GM12878 (cell line): ENCODE results near the gene SMAD2. TPM values are rescaled to one million over a fixed set of nuclear protein-coding genes. Genes with fewer than 3 reads are reported as not detected.

Experiments used
- ATAC-seq: fragments of 200-7000 bp; cut with Tn5 transposase; 3 replicates; pipeline ENCODE4 v1.9.1; 2020; ENCODE audit warnings: mild to moderate bottlenecking, moderate library complexity
- BruUV-seq: library from RNA; stranded (reverse); fragments of 400-500 nt; replicated peaks from 2 replicates; lab custom pipeline; 2021; lab: Mats Ljungman, UMichigan
- CTCF ChIA-PET: fragments of 300-600 bp; sonication (Branson Sonifier 250); formaldehyde crosslinking; extraction: SDS; loops from one replicate; lab custom pipeline; 2021; ENCODE audit warnings: inconsistent platforms; lab: Yijun Ruan, JAX
- POLR2A ChIA-PET: fragments of 350-600 bp; formaldehyde crosslinking; extraction: SDS; loops from one replicate; lab custom pipeline; 2021; ENCODE audit warnings: inconsistent platforms; lab: Charles Lee
- RAD21 ChIA-PET: fragments of 300-600 bp; sonication (Branson Sonifier 250); formaldehyde crosslinking; loops from one replicate; lab custom pipeline; 2023; ENCODE audit warnings: antibody characterized with exemption; ENCODE audit not compliant: unreplicated experiment; lab: Charles Lee
- SMC1A ChIA-PET: fragments of 300-600 bp; sonication (Branson Sonifier 250); formaldehyde crosslinking; loops from one replicate; lab custom pipeline; 2023; ENCODE audit not compliant: unreplicated experiment, uncharacterized antibody; lab: Charles Lee
- DNase-seq: peaks from one replicate; pipeline ENCODE4 v3.0.0-alpha.2; 2011; ENCODE audit warnings: low read depth, low spot score
- FAIRE-seq: peaks from 3 replicates; lab custom pipeline; 2011; peaks lifted over from hg19 to GRCh38; lab: Jason Lieb, UNC
- H2AFZ ChIP-seq: 2 replicates; pipeline ENCODE4 v1.6.0; 2011; ENCODE audit warnings: low read depth, low read length, control low read depth; ENCODE audit not compliant: control insufficient read depth
- H3K27ac ChIP-seq: 2 replicates; pipeline ENCODE4 v1.5.1; 2011; ENCODE audit warnings: control low read depth; ENCODE audit not compliant: control insufficient read depth, insufficient read depth
- H3K27me3 ChIP-seq, 2 experiments: replicated peaks in 1 of 2; 2 replicates each; pipeline versions ENCODE4 v1.6.0 to v1.6.1; 2011; ENCODE audit warnings: low read length in 1 of 2; ENCODE audit not compliant: control insufficient read depth in 2 of 2, insufficient read depth in 2 of 2
- H3K36me3 ChIP-seq, 2 experiments: 2 replicates each; pipeline ENCODE4 v1.5.1; 2011; ENCODE audit warnings: low read length in 1 of 2; ENCODE audit not compliant: control insufficient read depth in 2 of 2, insufficient read depth in 2 of 2
- H3K4me1 ChIP-seq: 2 replicates; pipeline ENCODE4 v1.6.1; 2011; ENCODE audit warnings: mild to moderate bottlenecking, low read length, moderate library complexity, mixed read lengths; ENCODE audit not compliant: control insufficient read depth, insufficient read depth
- H3K4me2 ChIP-seq: 2 replicates; pipeline ENCODE4 v1.6.0; 2011; ENCODE audit warnings: control low read depth; ENCODE audit not compliant: control insufficient read depth, insufficient read depth
- H3K4me3 ChIP-seq: fragments of 200-600 bp; sonication (generic); 2 replicates; pipeline ENCODE4 v1.5.1; 2016
- H3K79me2 ChIP-seq: 2 replicates; pipeline ENCODE4 v1.6.0; 2011; ENCODE audit warnings: low read length; ENCODE audit not compliant: control insufficient read depth, insufficient read depth
- H3K9ac ChIP-seq: 2 replicates; pipeline ENCODE4 v1.8.0; 2011; ENCODE audit warnings: low read length, control low read depth, mixed read lengths; ENCODE audit not compliant: control insufficient read depth, insufficient read depth
- H3K9me3 ChIP-seq: replicated peaks from 3 replicates; pipeline ENCODE4 v1.5.1; 2011; ENCODE audit warnings: mild to moderate bottlenecking, low read length; ENCODE audit not compliant: control insufficient read depth, insufficient read depth
- H4K20me1 ChIP-seq: 2 replicates; pipeline ENCODE4 v1.6.0; 2011; ENCODE audit not compliant: control insufficient read depth, insufficient read depth
- BACH1 ChIP-seq: fragments of 450-650 bp; IDR thresholded peaks from 2 replicates; pipeline ENCODE4 v1.6.1; 2017; ENCODE audit warnings: mild to moderate bottlenecking, borderline replicate concordance
- CBX3 ChIP-seq: fragments of 200-600 bp; sonication (generic); IDR thresholded peaks from 2 replicates; pipeline ENCODE4 v1.6.1; 2016; ENCODE audit warnings: low read depth, borderline replicate concordance
- EGR1 ChIP-seq, 2 experiments: IDR thresholded peaks; 1 replicate in 1 of 2; 2 replicates in 1 of 2; pipeline ENCODE4 v1.6.1; 2011 to 2012; ENCODE audit warnings: low read depth in 2 of 2, low read length in 2 of 2, borderline replicate concordance in 1 of 2, mild to moderate bottlenecking in 1 of 2, moderate library complexity in 1 of 2
- EP300 ChIP-seq, 2 experiments: fragments of 150-350 bp in 1 of 2; IDR thresholded peaks; 2 replicates each; pipeline ENCODE4 v1.6.1; 2011 to 2012; ENCODE audit warnings: low read depth in 2 of 2, low read length in 2 of 2, borderline replicate concordance in 1 of 2, improper control_type of control experiment in 1 of 2, inconsistent platforms in 1 of 2; ENCODE audit not compliant: control insufficient read depth in 1 of 2
- MEF2B ChIP-seq: fragments of 450-650 bp; IDR thresholded peaks from 2 replicates; pipeline ENCODE4 v1.6.1; 2018; ENCODE audit warnings: mild to moderate bottlenecking, moderate library complexity; ENCODE audit not compliant: partially characterized antibody, poor library complexity, severe bottlenecking
- NR2C1 ChIP-seq: fragments of 450-650 bp; IDR thresholded peaks from 2 replicates; pipeline ENCODE4 v1.6.1; 2017; ENCODE audit warnings: antibody characterized with exemption, mild to moderate bottlenecking, moderate library complexity
- NRF1 ChIP-seq: conservative IDR thresholded peaks from 2 replicates; pipeline ENCODE4 v1.6.1; 2011; ENCODE audit warnings: mild to moderate bottlenecking, low read depth, low read length, improper control_type of control experiment
- SIN3A ChIP-seq: IDR thresholded peaks from 2 replicates; pipeline ENCODE4 v1.6.1; 2012; ENCODE audit warnings: low read depth, low read length, improper control_type of control experiment
- TARDBP ChIP-seq: IDR thresholded peaks from 2 replicates; pipeline ENCODE4 v1.6.1; 2016; ENCODE audit warnings: borderline replicate concordance
- WGBS: methylation state at CpG from one replicate; pipeline ENCODE4 v1.1.6; 2016; ENCODE audit warnings: low lambda C conversion rate; ENCODE audit not compliant: insufficient replicate concordance, insufficient coverage; ENCODE audit errors: missing lambda C conversion rate; 5-methylcytosine and 5-hydroxymethylcytosine counted together
- in situ Hi-C: fragments of 300-500 bp; cut with MboI; formaldehyde crosslinking; loops from 9 replicates; pipeline ENCODE4 v1.14.3; 2018; ENCODE audit warnings: mixed read lengths
- intact Hi-C: fragments of 100-400 bp; cut with micrococcal nuclease; formaldehyde crosslinking; loops from one replicate; pipeline ENCODE4 v1.14.2; 2022; ENCODE audit not compliant: unreplicated experiment
- polyA plus RNA-seq, 11 experiments: library from polyadenylated mRNA; depleted of rRNA in 4 of 11; unstranded in 6 of 11; stranded (reverse) in 5 of 11; fragments of >200 nt; fragmentation: Nextera tagmentation in 4 of 11; fragmentation: Illumina TruSeq in 1 of 11; extraction: Ambion mirVana in 4 of 11; extraction: Trizol in 1 of 11; gene quantifications; 1 replicate in 1 of 11; 2 replicates in 10 of 11; pipeline versions ENCODE4 v1.2.1 to v1.2.3, GENCODE V29; 2011 to 2016; ENCODE audit warnings: inconsistent platforms in 2 of 11, missing spikeins in 2 of 11, low read depth in 1 of 11
- total RNA-seq, 4 experiments: library from RNA; depleted of rRNA in 3 of 4; stranded (reverse); fragments of >200 nt in 3 of 4; fragmentation: Illumina TruSeq in 1 of 4; extraction: Trizol in 1 of 4; gene quantifications; 2 replicates each; pipeline versions ENCODE4 v1.2.1 to v1.2.3, GENCODE V29; 2013 to 2021
- TF ChIP-seq, protein P1 (sequence below): IDR thresholded peaks from 2 replicates; pipeline ENCODE4 v1.6.1; 2011; ENCODE audit warnings: borderline replicate concordance, low read depth, mild to moderate bottlenecking, moderate library complexity, low read length; ENCODE audit not compliant: insufficient read depth, poor library complexity, severe bottlenecking
- TF ChIP-seq, protein P2 (sequence below): fragments of 450-650 bp; IDR thresholded peaks from 2 replicates; pipeline ENCODE4 v1.6.1; 2018; ENCODE audit warnings: borderline replicate concordance, mild to moderate bottlenecking; ENCODE audit not compliant: partially characterized antibody

Gene SMAD2
- total and polyA plus RNA-seq, 10 of the 15 experiments (the other 5 are each of a cell fraction or from before 2014, with no cell fraction given), result 28.8 to 111 (median 65.8) TPM

GRCh38 chr18:47873625-47874024 is 56.8 kb downstream of the SMAD2 start:
- no TSS peak for BruUV-seq
- CTCF ChIA-PET, result interaction anchor here (1.0 kb wide), 2 partner anchors 15 to 49 kb away, joined by 3 to 4 read pairs; no protein-coding TSS in a partner anchor
- in situ Hi-C loops (no loop called here), intact Hi-C loops (no loop called here)
- no peaks in the 10 kb centered on the region for H3K9me3 ChIP-seq
- no peak overlapping the region for H2AFZ ChIP-seq
- FAIRE-seq (no peak), DNase-seq (no peak), ATAC-seq (no peak)
- H4K20me1 ChIP-seq, result no peaks in the 10 kb centered on the region; the same call in 1 of the 2 replicates
- no peak overlapping the region for H3K4me3 ChIP-seq
- TF ChIP-seq CBX3 (no peak), SIN3A (no peak), NRF1 (no peak), EP300 (IDR thresholded peaks at IDR 0.05; ENCODE audit: borderline replicate concordance in 1 of 2, control insufficient read depth in 1 of 2, low read depth in 2 of 2, low read length in 2 of 2) (no peak), BACH1 (no peak)
- H3K79me2 ChIP-seq, result peaks cover 3% of the 10 kb centered on the region
- no peak overlapping the region for H3K4me2 ChIP-seq
- RAD21 ChIA-PET, result interaction anchor here (0.6 kb wide), 1 partner anchor 17 kb away, joined by 3 read pairs; no protein-coding TSS in a partner anchor
- no peaks in the 10 kb centered on the region for H3K4me1 ChIP-seq
- POLR2A ChIA-PET, result no interaction called here
- no peak overlapping the region for H3K9ac ChIP-seq
- H3K27ac ChIP-seq, result no peak overlapping the region
- H3K36me3 ChIP-seq, result peaks cover 0 to 2% of the 10 kb centered on the region in 2 experiments; a peak in 3 of 4 replicates
- no peaks in the 10 kb centered on the region for H3K27me3 ChIP-seq
- SMC1A ChIA-PET, result interaction anchor here (0.7 to 1.3 kb wide), 3 partner anchors 15 to 27 kb away, joined by 3 read pairs; no protein-coding TSS in a partner anchor

DNA sequence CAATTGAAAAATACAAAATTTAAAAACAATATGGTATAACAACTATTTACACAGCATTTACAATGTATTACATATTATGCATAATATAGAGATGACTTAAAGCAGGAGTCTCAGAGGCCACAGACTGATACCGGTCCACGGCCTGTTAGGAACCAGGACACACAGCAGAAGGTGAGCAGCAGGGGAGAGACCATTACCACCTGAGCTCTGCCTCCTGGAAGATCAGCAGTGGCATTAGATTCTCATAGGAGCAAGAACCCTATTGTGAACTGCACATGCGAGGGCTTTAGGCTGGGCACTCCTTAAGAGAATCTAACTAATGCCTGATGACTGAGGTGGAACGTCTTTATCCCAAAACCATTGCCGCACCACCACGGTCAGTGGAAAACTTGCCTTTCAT is 58.0 kb downstream of the SMAD2 start:
- DNase-seq, result no peak
- Histone ChIP-seq H4K20me1 (no peaks in the 10 kb centered on the region; the same call in 1 of the 2 replicates), H3K9ac (no peak overlapping the region), H3K9me3 (no peaks in the 10 kb centered on the region), H3K27me3 (no peaks in the 10 kb centered on the region), H3K4me1 (no peaks in the 10 kb centered on the region), H3K27ac (no peak overlapping the region), H2AFZ (no peak overlapping the region), H3K79me2 (peaks cover 3% of the 10 kb centered on the region), H3K4me3 (no peak overlapping the region), H3K36me3 (peaks cover 0 to 3% of the 10 kb centered on the region in 2 experiments; a peak in 3 of 4 replicates), H3K4me2 (no peak overlapping the region)
- WGBS, result 94% methylated on average over 6 of the region's 6 CpGs
- ChIA-PET CTCF (interaction anchor here (0.8 to 1.0 kb wide), 2 partner anchors 12 to 98 kb away, joined by 3 read pairs; no protein-coding TSS in a partner anchor), SMC1A (no interaction called here), RAD21 (no interaction called here), POLR2A (no interaction called here)
- TF ChIP-seq NR2C1, result no peak
- no peak for TF ChIP-seq EGR1 (IDR thresholded peaks at IDR 0.05; ENCODE audit: borderline replicate concordance in 1 of 2, low read depth in 2 of 2, low read length in 2 of 2)
- no peak for TF ChIP-seq TARDBP
- TF ChIP-seq, protein P1, sequence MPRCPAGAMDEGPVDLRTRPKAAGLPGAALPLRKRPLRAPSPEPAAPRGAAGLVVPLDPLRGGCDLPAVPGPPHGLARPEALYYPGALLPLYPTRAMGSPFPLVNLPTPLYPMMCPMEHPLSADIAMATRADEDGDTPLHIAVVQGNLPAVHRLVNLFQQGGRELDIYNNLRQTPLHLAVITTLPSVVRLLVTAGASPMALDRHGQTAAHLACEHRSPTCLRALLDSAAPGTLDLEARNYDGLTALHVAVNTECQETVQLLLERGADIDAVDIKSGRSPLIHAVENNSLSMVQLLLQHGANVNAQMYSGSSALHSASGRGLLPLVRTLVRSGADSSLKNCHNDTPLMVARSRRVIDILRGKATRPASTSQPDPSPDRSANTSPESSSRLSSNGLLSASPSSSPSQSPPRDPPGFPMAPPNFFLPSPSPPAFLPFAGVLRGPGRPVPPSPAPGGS, result no peak
- TF ChIP-seq, protein P2, sequence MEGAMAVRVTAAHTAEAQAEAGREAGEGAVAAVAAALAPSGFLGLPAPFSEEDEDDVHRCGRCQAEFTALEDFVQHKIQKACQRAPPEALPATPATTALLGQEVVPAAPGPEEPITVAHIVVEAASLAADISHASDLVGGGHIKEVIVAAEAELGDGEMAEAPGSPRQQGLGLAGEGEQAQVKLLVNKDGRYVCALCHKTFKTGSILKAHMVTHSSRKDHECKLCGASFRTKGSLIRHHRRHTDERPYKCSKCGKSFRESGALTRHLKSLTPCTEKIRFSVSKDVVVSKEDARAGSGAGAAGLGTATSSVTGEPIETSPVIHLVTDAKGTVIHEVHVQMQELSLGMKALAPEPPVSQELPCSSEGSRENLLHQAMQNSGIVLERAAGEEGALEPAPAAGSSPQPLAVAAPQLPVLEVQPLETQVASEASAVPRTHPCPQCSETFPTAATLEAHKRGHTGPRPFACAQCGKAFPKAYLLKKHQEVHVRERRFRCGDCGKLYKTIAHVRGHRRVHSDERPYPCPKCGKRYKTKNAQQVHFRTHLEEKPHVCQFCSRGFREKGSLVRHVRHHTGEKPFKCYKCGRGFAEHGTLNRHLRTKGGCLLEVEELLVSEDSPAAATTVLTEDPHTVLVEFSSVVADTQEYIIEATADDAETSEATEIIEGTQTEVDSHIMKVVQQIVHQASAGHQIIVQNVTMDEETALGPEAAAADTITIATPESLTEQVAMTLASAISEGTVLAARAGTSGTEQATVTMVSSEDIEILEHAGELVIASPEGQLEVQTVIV, result no peak
- no peak for TF ChIP-seq MEF2B
- in situ Hi-C loops (no loop called here), intact Hi-C loops (no loop called here)
- ATAC-seq, result no peak
- BruUV-seq, result no TSS peak
- no peak for FAIRE-seq
